MM.1S (cell line): ENCODE measurements around the gene HSF2.

Experiments used
- DNase-seq: peaks from one replicate; pipeline ENCODE4 v3.0.0-alpha.2; 2015
- H2AFZ ChIP-seq: fragments of 300-600 bp; sonication (generic); 2 replicates; pipeline ENCODE4 v1.6.0; 2016; ENCODE audit warnings: antibody characterized with exemption, low read length
- H3F3A ChIP-seq: fragments of 300-600 bp; sonication (generic); 2 replicates; pipeline ENCODE4 v1.6.1; 2016; ENCODE audit warnings: mild to moderate bottlenecking, antibody characterized with exemption, low read length, moderate library complexity, mixed read lengths; ENCODE audit not compliant: insufficient read depth
- H3K27ac ChIP-seq: fragments of 300-600 bp; sonication (generic); 2 replicates; pipeline ENCODE4 v1.5.1; 2016; ENCODE audit warnings: mild to moderate bottlenecking, low read length
- H3K27me3 ChIP-seq: fragments of 300-600 bp; sonication (generic); replicated peaks from 2 replicates; pipeline ENCODE4 v1.6.0; 2016; ENCODE audit warnings: low read length; ENCODE audit not compliant: insufficient read depth
- H3K36me3 ChIP-seq: fragments of 300-600 bp; sonication (generic); replicated peaks from 2 replicates; pipeline ENCODE4 v1.6.1; 2016; ENCODE audit warnings: mild to moderate bottlenecking, low read length, mixed read lengths; ENCODE audit not compliant: insufficient read depth
- H3K4me1 ChIP-seq: fragments of 300-600 bp; sonication (generic); 2 replicates; pipeline ENCODE4 v1.6.1; 2016; ENCODE audit warnings: low read length, mixed read lengths
- H3K4me2 ChIP-seq: fragments of 300-600 bp; sonication (generic); 2 replicates; pipeline ENCODE4 v1.6.0; 2016; ENCODE audit warnings: low read depth, low read length
- H3K4me3 ChIP-seq: fragments of 300-600 bp; sonication (generic); 2 replicates; pipeline ENCODE4 v1.5.1; 2016; ENCODE audit warnings: low read length, mixed read lengths
- H3K79me2 ChIP-seq: fragments of 300-600 bp; sonication (generic); 2 replicates; pipeline ENCODE4 v1.6.1; 2016; ENCODE audit warnings: mixed run types, low read length, mixed read lengths
- H3K9ac ChIP-seq: fragments of 300-600 bp; sonication (generic); 2 replicates; pipeline ENCODE4 v1.6.1; 2016; ENCODE audit warnings: low read length, mixed read lengths
- H3K9me2 ChIP-seq: fragments of 300-600 bp; sonication (generic); replicated peaks from 2 replicates; pipeline ENCODE4 v1.6.1; 2016; ENCODE audit warnings: mild to moderate bottlenecking, low read length, mixed read lengths; ENCODE audit not compliant: insufficient read depth
- H3K9me3 ChIP-seq: fragments of 300-600 bp; sonication (generic); replicated peaks from 2 replicates; pipeline ENCODE4 v1.6.1; 2016; ENCODE audit warnings: mild to moderate bottlenecking, low read length, mixed read lengths; ENCODE audit not compliant: insufficient read depth
- H4K20me1 ChIP-seq: fragments of 300-600 bp; sonication (generic); 2 replicates; pipeline ENCODE4 v1.6.1; 2016; ENCODE audit warnings: mild to moderate bottlenecking, low read length, moderate library complexity, mixed read lengths; ENCODE audit not compliant: insufficient read depth
- EZH2 ChIP-seq: fragments of 300-600 bp; sonication (generic); optimal IDR thresholded peaks from 2 replicates; pipeline ENCODE3; 2017; ENCODE audit warnings: low read depth, mild to moderate bottlenecking, antibody characterized with exemption, low read length, mixed read lengths
- EZH2phosphoT487 ChIP-seq: fragments of 300-600 bp; sonication (generic); IDR thresholded peaks from 2 replicates; pipeline ENCODE4 v1.6.1; 2018; ENCODE audit warnings: antibody characterized with exemption, low read length
- TF ChIP-seq, protein P1 (sequence below): fragments of 300-600 bp; sonication (generic); IDR thresholded peaks from 2 replicates; pipeline ENCODE4 v1.5.1; 2016; ENCODE audit warnings: antibody characterized with exemption, low read length, mixed read lengths

The HSF2 gene

DNA sequence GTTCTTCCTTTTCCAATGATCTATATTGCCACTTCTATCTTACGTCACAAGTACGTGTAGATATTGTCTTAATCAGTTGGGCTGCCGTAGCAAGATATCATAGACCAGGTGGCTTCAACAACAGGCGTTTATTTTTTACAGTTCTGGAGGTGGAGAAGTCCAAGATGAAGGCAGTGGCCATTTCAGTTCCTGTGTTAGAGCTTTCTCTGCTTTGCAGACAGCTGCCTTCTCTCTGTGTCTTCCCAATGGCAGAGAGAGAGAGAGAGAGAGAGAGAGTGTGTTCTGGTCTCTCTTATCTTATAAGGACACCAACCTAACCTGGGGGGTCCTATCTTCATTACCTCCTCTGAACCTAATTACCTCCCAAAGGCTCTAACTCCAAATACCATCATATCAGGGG lies 8.3 kb downstream of the HSF2 start:
- no peaks in the 10 kb centered on the region for H3F3A ChIP-seq
- TF ChIP-seq EZH2 (no peak), EZH2phosphoT487 (no peak)
- TF ChIP-seq, protein P1, sequence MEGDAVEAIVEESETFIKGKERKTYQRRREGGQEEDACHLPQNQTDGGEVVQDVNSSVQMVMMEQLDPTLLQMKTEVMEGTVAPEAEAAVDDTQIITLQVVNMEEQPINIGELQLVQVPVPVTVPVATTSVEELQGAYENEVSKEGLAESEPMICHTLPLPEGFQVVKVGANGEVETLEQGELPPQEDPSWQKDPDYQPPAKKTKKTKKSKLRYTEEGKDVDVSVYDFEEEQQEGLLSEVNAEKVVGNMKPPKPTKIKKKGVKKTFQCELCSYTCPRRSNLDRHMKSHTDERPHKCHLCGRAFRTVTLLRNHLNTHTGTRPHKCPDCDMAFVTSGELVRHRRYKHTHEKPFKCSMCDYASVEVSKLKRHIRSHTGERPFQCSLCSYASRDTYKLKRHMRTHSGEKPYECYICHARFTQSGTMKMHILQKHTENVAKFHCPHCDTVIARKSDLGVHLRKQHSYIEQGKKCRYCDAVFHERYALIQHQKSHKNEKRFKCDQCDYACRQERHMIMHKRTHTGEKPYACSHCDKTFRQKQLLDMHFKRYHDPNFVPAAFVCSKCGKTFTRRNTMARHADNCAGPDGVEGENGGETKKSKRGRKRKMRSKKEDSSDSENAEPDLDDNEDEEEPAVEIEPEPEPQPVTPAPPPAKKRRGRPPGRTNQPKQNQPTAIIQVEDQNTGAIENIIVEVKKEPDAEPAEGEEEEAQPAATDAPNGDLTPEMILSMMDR: no peak
- H3K9me2 ChIP-seq: no peaks in the 10 kb centered on the region
- peaks cover 93% of the 10 kb centered on the region for H3K79me2 ChIP-seq
- 0 out of 2 replicates have a peak, but pooled peaks cover 11% of the 10 kb centered on the region for H4K20me1 ChIP-seq
- H2AFZ ChIP-seq: no peak overlapping the region
- H3K4me1 ChIP-seq: no peaks in the 10 kb centered on the region
- H3K27ac ChIP-seq: no peak overlapping the region
- H3K4me2 ChIP-seq: no peak overlapping the region
- no peaks in the 10 kb centered on the region for H3K36me3 ChIP-seq
- no peaks in the 10 kb centered on the region for H3K27me3 ChIP-seq
- no peaks in the 10 kb centered on the region for H3K9me3 ChIP-seq
- H3K4me3 ChIP-seq: no peak overlapping the region
- no peak overlapping the region for H3K9ac ChIP-seq
- DNase-seq: no peak

GRCh38 chr6:122408240-122408639 lies 8.8 kb downstream of the HSF2 start:
- TF ChIP-seq, protein P1: no peak
- no peak for TF ChIP-seq EZH2
- TF ChIP-seq EZH2phosphoT487: no peak
- H4K20me1 ChIP-seq: 0 out of 2 replicates have a peak, but pooled peaks cover 11% of the 10 kb centered on the region
- no peaks in the 10 kb centered on the region for H3K9me3 ChIP-seq
- H3K4me3 ChIP-seq: no peak overlapping the region
- H3K9ac ChIP-seq: no peak overlapping the region
- no peak overlapping the region for H3K4me2 ChIP-seq
- no peaks in the 10 kb centered on the region for H3K4me1 ChIP-seq
- H3K9me2 ChIP-seq: no peaks in the 10 kb centered on the region
- no peak for DNase-seq
- no peaks in the 10 kb centered on the region for H3K27me3 ChIP-seq
- H3K79me2 ChIP-seq: peaks cover 88% of the 10 kb centered on the region
- H3F3A ChIP-seq: no peaks in the 10 kb centered on the region
- no peak overlapping the region for H2AFZ ChIP-seq
- H3K27ac ChIP-seq: no peak overlapping the region
- no peaks in the 10 kb centered on the region; the same call in 1 of the 2 replicates for H3K36me3 ChIP-seq

DNA sequence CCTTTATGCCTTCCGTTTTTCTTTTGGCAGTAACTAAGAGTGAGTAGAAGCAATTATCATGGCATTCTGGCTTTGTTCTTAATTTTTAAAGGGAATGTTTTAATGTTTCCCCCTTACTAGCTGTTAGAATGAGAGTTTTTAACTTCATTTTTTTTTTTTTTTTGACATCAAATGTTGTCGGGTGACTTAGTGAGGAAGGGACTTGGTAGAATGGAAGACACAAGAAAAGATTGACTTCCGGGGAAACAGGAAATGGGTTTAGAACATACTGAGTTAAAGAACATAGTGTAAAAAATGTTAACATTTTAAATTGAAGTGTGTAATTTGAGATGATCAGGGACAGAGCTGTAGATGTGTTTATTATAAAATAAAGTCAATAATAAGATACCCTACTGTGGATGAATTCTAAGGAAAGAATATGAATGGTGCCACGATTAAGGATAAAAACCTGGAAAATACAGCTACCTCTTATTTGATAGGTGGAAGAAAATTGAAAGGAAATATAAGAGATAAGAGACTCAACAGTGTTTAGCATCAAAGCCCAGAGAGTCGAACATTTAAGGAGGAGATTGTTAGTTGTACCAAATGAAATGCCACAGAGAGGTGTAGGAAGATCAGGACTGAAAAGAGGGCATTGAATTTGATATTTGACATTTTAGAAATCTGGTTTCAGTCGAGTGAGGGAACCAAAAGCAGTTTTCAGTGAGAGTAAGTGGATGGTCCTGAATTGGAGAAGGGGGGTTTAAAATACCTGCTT lies 9.4 kb downstream of the HSF2 start:
- Histone ChIP-seq H3K4me3 (no peak overlapping the region), H3K9me3 (no peaks in the 10 kb centered on the region), H3K27me3 (no peaks in the 10 kb centered on the region), H3K4me1 (no peaks in the 10 kb centered on the region), H4K20me1 (0 out of 2 replicates have a peak, but pooled peaks cover 11% of the 10 kb centered on the region), H3K9me2 (no peaks in the 10 kb centered on the region), H3K4me2 (no peak overlapping the region), H3K36me3 (no peaks in the 10 kb centered on the region; the same call in 1 of the 2 replicates), H3K27ac (no peak overlapping the region), H2AFZ (no peak overlapping the region), H3K9ac (no peak overlapping the region), H3F3A (no peaks in the 10 kb centered on the region), H3K79me2 (peaks cover 81% of the 10 kb centered on the region)
- TF ChIP-seq, protein P1: no peak
- TF ChIP-seq EZH2 (no peak), EZH2phosphoT487 (no peak)
- DNase-seq: no peak
